ENCODE results near the gene COL18A1.
"Not testable (repeated sequence)": the region's sequence is repeated elsewhere in the genome, so short reads cannot be mapped to it uniquely, and the experiment has no call there.

Gene COL18A1

DNA sequence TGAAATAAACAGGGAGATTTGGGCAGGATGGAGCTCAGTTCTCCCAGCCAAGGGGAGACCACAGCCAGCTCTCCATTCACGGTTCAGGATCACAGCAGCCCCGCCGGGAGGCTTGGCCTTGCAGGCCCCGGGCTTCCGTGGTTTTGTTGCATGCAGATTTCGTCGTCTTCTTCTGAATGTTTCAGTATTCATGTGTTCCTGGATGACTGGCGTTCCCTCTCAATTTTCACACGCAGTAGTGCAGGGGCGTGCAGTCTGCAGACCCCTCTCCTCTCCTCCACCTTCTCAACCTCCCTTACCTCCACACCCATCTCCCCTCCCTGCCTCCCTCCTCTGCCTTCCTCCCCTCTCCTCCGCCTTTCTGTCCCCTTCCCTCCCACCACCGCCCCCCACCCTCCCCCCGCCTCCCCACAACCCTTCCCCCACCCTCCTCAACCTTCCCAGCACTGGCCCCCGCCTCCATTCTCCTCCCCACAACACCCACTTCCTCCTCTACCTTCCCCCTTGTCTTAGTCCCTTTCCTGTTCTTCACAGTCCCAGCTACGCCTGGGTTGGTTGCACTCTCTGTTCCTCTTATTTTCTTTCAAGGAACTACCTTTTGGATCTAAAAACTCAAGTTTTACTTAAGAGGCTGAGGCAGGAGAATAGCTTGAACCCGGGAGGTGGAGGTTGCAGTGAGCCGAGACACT is 145.7 kb downstream of the COL18A1 start:
- no peak for DNase-seq

DNA sequence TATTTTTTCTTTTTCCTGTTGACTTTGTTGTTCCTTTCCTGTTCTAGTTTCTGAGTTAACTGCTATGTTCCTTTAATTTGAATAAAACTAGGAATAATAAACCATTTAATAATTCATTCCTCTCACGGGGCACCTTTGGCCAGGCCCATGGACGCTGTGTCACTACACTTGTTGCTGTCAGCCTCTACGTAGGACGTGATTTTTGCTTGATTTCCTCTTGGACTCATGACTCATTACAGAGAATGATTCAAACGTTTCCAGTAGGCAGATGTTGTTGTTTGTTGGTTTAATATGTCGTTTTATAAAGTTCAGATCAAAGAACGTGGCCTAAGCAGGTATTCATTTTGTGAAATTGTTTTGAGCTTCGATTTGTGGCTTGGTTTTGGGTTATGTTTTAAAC is 146.4 kb downstream of the COL18A1 start:
- no peak for DNase-seq

- no peak for DNase-seq
Observed at GRCh38 chr21:45551783-45552695, 147.1 kb downstream of the COL18A1 start.

DNA sequence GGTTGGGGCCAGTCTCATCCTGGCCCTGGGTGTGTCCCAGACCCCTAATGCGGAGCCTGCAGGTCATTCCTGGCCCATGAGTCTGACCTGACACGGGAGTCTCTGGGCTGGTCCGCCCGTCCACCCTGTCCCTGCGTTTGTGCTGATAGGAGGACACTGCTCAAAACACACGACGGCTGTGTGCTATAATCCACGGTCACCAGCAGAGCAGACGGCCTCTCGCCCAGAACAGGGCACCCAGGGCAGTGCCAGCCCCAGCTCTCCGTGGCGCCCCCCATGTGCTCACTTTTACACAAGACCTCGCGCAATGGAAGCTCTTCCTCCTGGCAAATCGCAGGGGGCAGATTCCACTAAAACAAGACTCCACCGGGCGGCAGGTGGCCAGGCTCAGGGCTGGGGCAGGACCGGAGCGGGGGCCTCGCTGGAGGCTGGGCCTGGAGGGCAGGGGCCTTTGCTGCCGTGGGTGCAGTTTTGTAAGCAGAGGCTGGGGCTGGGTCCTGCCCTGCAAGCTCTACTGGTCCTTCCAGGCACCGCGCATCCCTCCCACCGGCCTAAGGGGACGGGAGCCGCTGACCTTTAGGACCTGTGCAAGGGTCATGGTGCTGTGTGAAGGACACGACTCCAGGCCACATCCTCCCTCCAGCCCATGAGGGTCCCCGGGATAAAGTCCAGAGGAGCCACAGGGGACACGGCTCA is 147.9 kb downstream of the COL18A1 start:
- no peak for DNase-seq

- peak; percentile 62 for DNase-seq
Observed at GRCh38 chr21:45554477-45555175, 149.7 kb downstream of the COL18A1 start.

DNA sequence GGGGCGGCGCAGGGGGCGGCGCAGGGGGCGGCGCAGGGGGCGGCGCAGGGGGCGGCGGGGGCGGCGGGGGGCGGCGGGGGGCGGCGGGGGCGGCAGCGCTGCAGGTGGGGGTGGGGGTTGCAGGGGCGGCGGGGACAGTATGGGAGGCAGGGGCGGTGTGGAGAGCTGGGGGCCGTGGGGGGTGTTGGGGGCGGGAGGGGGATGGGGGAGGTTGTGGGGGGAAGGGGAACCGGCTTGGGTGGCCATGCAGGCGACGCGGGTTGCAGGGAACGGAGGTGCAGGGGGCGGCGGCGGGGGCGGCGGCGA is 150.2 kb downstream of the COL18A1 start:
- no peak for DNase-seq

DNA sequence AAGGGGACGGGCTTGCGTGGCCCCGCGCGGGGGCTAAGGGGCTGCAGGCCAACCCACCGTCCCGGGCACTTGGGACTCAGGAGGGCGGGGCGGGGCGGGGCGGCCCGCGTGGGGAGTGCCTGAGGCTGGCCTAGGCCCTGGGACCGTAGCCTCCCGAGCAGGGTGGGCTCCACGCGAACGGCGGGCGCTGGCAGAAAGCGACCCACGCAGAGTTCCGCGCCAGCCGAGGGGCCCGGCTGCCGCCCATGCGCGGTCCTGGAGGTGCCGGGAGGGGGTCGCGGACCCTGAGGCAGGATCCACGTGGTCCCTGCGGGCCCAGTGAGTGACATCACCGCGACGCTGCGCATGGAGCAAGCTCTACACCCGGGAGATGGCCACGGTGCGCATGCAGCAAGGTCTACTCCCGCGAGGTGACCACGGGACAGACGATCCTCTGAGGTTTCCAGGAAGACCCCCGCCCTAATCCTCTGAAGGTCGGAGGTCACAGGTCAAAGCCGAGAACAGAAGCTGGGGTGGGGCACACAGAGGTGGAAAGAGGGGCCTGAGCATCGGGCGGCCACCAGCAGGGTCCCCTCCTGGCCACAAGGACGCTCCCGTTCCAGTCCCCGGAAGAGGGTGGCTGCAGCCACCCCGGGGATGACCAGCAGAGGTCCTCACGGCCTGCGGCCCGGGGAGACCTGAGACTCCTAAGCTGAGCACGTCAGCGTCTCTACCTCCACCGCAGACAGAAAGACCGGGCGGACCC is 150.8 kb downstream of the COL18A1 start:
- peak; percentile 24 for DNase-seq

DNA sequence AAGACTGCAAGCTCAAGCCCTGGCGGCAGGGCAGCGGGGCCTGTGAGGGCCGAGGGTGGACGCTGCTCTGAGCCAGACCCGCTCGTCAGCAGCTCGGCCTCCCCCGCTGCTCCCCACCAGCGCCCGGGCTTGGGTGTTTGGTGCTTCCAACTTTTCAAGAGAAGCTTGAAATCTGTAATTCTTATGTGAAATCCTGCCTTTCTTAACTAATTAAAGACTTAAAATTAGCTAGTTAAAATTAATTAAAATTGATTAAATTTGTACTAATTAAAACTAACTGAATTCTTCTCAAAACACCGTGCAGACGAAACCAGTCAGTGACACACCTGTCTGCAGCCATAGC is 151.3 kb downstream of the COL18A1 start:
- no peak for DNase-seq

DNA sequence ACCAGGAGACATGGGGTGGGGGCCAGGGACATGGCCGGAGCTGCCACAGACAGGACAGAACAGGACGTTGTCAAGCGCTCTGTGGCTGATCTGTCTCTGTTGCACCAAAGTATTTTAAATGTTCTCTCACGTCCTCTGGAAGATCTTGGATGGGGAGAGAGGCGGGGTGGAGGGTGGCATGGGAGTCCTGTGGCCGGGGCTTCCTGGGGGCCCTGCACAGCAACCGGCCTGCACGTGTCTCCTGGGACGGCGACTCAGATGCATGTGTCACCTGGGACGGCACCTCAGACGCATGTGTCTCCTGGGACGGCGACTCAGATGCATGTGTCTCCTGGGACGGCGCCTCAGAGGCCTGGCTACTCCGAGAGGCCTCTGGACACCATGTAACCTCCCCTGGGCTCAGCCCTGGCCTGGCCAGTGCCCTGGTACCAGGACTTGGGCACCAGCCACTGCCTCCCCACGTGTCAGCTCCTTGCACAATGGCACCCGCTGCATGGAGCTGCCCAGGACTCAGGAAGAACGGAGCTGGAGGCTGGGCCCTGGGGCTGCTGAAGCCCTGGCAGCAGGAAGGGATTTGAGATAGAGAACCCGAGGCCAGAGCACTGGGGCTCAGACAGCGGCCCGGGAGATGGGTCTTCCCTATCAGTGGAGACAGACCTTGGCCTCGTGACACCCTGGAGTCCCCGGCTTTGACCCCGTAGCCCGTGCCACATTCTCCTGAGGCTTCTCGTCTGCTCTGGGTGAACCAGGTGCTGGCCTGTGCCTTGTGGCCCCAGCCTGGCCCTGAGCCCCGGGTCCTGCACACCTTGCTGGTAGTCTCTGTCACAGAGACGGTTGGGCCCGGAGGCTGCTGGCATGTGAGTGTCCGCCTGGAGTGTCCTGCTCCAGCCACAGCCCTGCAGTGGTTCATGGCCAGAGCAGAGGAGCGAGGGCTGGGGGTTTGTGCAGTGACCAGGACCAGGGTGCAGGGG is 152.0 kb downstream of the COL18A1 start:
- DNase-seq: no peak

- DNase-seq: no peak
Observed at GRCh38 chr21:45557616-45558043, 152.7 kb downstream of the COL18A1 start.

DNA sequence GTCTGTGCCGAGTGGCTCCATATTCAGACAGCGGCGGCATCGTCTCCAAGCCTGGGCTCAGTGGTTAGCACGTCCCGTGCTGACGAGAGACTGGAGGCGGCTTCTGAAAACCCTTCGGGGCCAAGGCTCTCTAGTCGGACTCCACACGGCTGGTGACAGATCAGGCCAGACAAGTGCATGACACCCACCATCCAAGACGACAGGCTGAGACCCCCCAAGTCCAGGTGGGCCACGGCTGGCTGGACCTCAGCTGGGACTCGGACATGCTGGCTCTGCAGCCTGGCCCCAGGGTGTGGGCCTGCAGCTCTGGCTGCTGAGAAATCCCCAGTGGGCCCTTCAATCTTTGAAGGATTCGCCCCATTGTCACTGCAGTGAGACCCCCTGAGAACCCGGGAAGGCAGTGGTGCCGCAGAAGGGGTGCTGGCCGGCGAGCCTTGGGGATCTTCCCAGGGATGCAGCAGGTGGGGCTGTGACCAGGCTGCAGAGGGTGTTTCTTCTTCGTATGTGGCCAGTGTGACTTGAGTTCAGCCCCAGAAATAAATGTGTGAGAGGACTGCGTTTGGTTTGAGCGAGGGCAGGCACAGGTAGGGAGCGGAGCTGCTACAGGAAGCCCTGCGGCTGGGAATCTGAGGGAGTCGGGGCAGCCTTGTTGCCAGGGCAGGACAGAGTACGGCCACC is 153.2 kb downstream of the COL18A1 start:
- no peak for DNase-seq

DNA sequence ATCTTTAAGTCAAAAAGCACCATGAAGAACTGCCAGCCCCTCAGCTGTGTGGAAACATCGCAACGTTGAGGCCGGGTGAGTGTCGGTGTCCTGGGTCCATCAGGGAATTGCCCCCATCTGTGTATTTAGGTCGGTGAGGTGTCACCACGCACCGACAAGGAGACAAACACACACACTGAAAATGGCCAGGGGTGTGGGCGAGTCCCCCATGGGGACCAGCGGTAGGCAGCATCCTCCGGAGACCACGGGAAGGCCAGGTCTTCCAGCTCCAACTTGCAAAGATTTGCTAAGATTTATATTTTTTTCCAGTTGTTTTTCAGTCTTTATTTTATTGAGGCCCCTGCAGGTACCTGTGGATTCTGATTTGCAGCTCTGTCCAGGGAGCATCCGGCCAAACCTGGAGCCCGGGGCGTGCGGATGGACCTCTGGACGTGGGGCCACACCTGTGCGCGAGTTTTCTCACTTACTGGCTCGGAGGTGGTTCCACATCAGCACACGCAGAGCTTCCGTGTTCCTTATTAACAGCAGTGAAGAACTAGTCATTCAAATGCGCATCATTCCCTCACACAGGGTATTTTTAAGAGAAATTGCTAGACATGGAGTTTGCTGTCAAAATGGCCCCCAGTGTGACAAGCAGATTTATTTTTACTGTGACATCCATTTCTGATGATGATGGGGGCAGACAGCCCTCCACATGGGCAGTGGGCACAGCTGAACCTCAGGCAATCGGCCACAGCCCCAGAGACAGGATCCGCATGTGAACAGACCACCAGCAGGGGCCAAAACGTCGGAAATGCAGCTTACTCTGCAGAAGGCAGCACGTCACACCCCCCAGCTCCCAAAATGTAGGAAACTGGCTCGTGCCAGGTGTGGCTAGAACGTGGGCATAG is 154.5 kb downstream of the COL18A1 start:
- DNase-seq: no peak

DNA sequence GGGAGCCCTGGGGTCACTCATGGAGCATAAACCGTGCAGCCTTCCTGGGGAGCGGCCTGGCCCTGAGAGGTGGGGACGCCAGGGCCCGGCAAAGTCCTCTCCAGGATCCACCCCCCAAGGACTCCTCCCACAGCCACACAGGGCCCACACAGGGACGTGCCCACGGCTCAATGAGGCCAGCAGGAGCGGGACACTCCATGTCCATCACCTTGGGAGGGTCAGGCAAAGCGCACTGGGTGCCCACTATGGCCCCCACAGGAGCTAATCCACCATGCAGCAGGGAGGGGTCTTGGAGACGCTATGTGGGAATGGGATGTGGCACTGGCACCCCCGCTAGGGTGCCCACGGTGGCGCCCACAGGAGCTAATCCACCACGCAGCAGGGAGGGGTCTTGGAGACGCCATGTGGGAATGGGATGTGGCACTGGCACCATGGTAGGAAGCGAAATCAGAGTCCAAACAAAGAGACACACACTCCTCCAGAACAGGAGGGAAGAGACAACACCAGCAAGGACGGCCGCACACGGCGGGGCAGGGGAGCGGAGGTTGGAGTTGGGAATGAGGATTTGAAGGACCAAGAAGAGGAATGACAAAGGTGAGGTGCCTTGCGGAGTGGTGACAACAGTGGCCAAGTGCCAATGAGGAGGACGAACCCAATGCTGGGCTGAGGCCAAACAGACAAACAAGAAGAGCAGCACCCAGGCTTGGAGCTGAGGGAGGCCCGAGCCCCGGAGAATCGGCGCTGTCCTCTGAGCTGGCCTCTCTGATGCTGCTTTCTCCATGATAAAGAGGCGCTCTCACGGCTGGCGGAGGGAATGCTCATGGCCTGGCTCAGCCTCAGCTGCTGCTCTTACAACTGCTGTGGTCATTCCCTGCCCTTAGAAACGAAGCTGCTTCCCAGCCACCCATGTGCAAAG is 155.4 kb downstream of the COL18A1 start:
- no peak for DNase-seq

- not testable (repeated sequence) for DNase-seq
Observed at GRCh38 chr21:45561241-45561640, 156.3 kb downstream of the COL18A1 start.

- DNase-seq: peak; percentile 8
Observed at GRCh38 chr21:45562402-45562801, 157.4 kb downstream of the COL18A1 start.

- no peak for DNase-seq
Observed at GRCh38 chr21:45562965-45563364, 158.0 kb downstream of the COL18A1 start.

All from DMS79 treated with DMSO at 0.1 percent for 48 hours (cell line).